Uterus (tissue), 2 donors: ENCODE data around the gene ABI2.

ENCODE experiments used
- CTCF ChIP-seq, 4 experiments: fragments of 200-600 bp in 2 of 4; fragments of 450-650 bp in 2 of 4; sonication (generic) in 2 of 4; IDR thresholded peaks; one replicate each; pipeline ENCODE4 v1.5.1; 2016 to 2019; ENCODE audit warnings: antibody characterized with exemption in 4 of 4, mild to moderate bottlenecking in 2 of 4, moderate library complexity in 1 of 4
- POLR2A ChIP-seq, 2 donors: fragments of 450-650 bp; IDR thresholded peaks; one replicate each; pipeline ENCODE4 v1.6.1; 2016; ENCODE audit warnings: antibody characterized with exemption in 2 of 2, mild to moderate bottlenecking in 1 of 2, moderate library complexity in 1 of 2

- TF ChIP-seq CTCF (IDR thresholded peaks at IDR 0.05) (no peak), POLR2A (IDR thresholded peaks at IDR 0.05) (no peak)
These were observed 17.3 kb upstream of the ABI2 start for GRCh38 chr2:203310688-203311436.
